ENCODE data around the gene MIOS.
"Not testable (repeated sequence)": the region's sequence is repeated elsewhere in the genome, so short reads cannot be mapped to it uniquely, and the experiment has no call there.

The MIOS gene

DNA sequence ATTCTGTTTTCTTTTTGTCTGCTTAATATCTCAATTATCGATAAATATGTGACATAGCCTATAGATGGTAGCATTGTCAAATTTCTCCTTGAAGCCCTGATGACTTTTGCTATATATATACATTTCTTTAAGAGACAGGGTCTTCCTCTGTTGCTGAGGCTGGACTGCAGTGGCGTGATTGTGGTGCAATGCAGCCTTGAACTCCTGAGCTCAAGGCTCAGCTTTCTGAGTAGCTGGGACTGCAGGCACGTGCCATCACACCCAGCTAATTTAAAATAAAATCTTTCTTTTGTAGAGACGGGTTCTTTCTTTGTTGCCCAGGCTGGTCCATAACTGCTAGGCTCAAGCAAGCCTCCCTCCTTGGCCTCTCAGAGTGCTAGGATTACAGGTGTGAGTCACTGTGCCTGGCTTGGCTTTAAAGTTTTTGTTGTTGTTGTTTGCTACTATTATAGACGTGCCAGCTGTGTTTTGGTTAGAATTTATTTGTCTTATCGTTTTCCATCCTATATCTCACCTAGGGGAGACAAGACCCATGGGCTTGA is 80.9 kb downstream of the MIOS start:
- no peak for TF ChIP-seq JUND (IDR thresholded peaks at IDR 0.05; ENCODE audit: low read depth)
- in situ Hi-C loops (cut with HindIII; ENCODE audit: low pct_unique_long_range_greater_than_20kb, low sequenced_read_pairs) = no loop called here
- no peak for DNase-seq (ENCODE audit: low read depth in 1 of 2, low spot score in 1 of 2)

DNA sequence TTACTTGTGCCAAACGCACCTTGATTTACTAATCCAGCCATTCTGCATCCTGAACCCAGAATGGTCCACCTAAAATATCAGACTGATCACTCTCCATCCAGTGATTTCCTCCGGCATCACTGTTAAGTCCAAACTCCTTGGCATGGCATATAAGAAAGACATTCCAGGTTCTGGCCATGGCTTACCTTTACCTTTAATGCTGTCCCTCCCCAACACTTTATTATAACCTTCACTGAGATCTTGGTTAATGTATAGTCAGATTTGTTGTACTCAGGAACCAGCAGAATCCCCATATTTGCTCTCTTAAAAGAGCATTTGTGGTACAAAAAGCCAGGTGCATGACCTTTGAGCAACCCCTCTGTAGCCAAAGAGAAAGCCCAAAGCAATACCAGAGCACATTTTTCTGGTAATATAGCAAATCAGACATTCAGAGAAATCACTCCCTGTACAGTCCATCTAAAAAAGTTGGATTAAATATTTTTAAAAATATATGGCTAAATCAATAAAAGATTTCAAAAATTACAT is 84.1 kb downstream of the MIOS start:
- no peak for TF ChIP-seq JUND (IDR thresholded peaks at IDR 0.05; ENCODE audit: low read depth)
- in situ Hi-C loops (cut with HindIII; ENCODE audit: low pct_unique_long_range_greater_than_20kb, low sequenced_read_pairs) = no loop called here
- no peak for DNase-seq (ENCODE audit: low read depth in 1 of 2, low spot score in 1 of 2)

DNA sequence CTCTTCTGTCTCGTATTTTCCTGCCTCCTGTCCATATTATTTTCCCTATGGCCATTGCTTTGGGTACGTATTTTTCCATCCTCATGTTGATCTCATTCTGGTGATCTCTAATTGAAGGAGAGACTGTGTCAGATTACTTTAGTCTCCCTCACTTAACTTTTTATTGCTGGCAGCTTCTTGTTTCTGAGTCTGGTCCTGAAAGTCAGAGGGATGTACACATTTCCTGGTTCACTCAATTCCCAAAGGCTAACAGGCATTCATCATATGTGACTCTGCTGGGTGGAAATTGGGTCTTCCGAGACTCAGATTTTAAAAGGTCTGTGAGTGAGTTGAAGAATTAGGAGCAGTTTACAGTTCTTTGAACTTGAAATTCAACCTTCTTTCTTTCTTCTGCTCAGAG is 84.8 kb downstream of the MIOS start:
- in situ Hi-C loops (cut with HindIII; ENCODE audit: low pct_unique_long_range_greater_than_20kb, low sequenced_read_pairs) = no loop called here
- DNase-seq (ENCODE audit: low read depth in 1 of 2, low spot score in 1 of 2) = no peak
- no peak for TF ChIP-seq JUND (IDR thresholded peaks at IDR 0.05; ENCODE audit: low read depth)

DNA sequence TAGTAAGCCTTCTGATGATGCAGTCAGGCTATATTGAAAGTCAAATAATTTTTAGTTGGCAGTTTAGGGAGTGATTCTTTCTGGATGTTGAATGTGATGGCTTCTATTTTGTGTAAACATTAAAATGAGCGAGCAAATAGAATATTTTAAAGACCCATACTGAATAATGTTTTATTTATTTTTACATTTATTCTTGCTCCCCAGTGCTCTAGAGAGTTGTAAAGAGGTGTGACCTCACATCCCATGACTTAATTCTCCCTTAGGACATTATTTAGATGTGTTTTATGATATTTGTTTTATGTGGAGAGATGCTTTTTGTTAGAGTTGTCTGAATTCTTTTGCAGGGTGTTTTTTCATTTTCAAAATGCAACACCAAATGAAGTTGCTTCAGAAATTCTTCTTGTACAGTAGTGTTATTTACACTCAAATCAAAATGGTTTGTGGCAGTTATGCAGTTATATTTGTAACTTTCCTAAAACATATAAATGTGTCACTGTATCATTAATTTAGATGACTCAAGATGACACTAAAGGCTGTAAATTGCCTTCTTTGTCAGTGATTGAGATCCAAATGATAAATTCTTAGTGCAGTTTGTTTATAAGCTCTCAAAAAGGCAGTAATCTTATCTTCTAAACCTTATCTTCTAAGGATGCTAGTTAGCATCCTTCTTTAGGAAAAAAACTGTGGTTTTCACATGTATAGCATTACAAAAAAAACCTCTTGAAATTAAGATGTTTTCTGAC is 86.3 kb downstream of the MIOS start:
- no peak for TF ChIP-seq JUND (IDR thresholded peaks at IDR 0.05; ENCODE audit: low read depth)
- in situ Hi-C loops (cut with HindIII; ENCODE audit: low pct_unique_long_range_greater_than_20kb, low sequenced_read_pairs) = no loop called here
- DNase-seq (ENCODE audit: low read depth in 1 of 2, low spot score in 1 of 2) = no peak

DNA sequence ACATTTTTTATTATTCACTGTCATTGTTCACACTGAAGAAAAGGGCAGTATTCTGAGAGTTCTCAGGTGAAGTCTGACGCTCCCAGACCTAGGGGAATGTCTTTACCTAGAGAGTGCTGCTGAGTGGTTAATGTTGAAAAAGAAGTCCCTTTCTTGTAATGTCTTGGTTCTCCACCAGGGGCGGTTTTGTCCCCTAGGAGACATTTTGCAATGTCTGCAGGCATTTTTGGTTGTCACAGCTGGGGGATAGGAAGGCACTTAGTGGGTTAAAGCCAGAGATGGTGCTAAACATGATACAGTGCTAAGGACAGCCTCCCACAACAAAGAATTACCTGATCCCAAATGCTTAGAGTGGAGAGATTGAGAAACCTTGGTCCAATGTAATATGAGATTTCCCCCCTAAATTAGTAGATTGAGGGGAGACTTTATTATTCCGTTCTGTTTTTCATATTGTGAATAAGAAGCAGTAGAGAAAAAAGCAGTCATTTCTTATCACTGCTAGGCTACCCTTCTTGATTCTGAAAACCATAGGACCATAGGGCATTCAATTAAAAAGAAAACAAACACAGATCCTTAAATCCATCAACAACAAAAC is 87.0 kb downstream of the MIOS start:
- in situ Hi-C loops (cut with HindIII; ENCODE audit: low pct_unique_long_range_greater_than_20kb, low sequenced_read_pairs) = no loop called here
- TF ChIP-seq JUND (IDR thresholded peaks at IDR 0.05; ENCODE audit: low read depth) = no peak
- peak in 1 of 2 experiments; percentile 58 for DNase-seq (ENCODE audit: low read depth in 1 of 2, low spot score in 1 of 2)

DNA sequence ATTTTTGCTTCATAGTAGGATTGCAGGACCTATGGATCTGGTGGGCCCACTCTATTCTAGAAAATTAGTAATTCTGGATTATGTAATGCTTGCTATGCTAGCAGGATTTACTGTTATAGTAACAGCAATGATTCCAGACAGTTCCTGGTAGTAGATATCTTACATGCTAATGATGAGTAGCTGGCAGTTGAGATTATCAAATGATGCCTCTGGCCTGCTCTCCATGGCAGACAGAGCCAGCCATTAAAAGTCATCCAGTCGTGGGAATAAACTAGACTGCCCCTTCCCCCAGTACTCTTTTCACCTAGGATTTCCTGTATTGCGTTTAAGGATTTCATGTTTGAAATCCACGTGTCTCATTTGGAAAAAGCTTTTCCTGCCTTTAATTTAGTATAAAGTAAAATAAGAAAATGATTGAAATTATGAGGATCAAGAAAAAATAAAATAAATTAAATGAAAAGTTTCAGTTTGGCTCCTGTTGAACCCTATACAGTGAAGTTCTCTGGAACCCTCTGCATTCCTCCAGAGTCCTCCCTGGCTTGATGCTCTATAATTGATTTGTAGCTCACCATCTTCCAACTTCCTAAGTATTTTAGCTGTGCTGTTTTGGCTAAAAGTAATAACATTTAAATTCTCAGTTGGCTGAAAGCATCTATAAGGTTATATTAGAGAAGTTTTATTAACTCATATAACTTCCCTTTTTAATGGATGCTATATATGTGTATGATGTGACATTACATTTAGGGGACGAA is 88.5 kb downstream of the MIOS start:
- in situ Hi-C loops (cut with HindIII; ENCODE audit: low pct_unique_long_range_greater_than_20kb, low sequenced_read_pairs) = no loop called here
- no peak for DNase-seq (ENCODE audit: low read depth in 1 of 2, low spot score in 1 of 2)

DNA sequence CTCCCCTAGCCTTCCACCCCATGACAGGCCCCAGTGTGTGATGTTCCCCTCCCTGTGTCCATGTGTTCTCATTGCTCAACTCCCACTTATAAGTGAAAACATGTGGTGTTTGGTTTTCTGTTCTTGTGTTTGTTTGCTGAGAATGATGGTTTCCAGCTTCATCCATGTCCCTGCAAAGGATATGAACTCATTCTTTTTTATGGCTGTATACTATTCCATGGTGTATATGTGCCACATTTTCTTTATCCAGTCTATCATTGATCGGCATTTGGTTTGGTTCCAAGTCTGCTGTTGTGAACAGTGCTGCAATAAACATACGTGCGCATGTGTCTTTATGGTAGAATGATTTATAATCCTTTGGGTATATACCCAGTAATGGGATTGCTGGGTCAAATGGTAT is 89.8 kb downstream of the MIOS start:
- DNase-seq (ENCODE audit: low read depth in 1 of 2, low spot score in 1 of 2); in situ Hi-C loops (cut with HindIII; ENCODE audit: low pct_unique_long_range_greater_than_20kb, low sequenced_read_pairs): not testable (repeated sequence)

More for the DNA sequence above, 88.5 kb downstream of the MIOS start:
- no peak for TF ChIP-seq JUND (IDR thresholded peaks at IDR 0.05; ENCODE audit: low read depth)

All from T47D (cell line).